Activated T-cell treated with anti-CD3 and anti-CD28 coated beads for 48 hours (primary cell): ENCODE measurements around the gene WNT2.
"Not testable (repeated sequence)": the region's sequence is repeated elsewhere in the genome, so short reads cannot be mapped to it uniquely, and the experiment has no call there.

Experiments
- DNase-seq: peaks from one replicate; pipeline ENCODE4 v3.0.0-alpha.2; 2020; ENCODE audit warnings: low read depth

The WNT2 gene

DNA sequence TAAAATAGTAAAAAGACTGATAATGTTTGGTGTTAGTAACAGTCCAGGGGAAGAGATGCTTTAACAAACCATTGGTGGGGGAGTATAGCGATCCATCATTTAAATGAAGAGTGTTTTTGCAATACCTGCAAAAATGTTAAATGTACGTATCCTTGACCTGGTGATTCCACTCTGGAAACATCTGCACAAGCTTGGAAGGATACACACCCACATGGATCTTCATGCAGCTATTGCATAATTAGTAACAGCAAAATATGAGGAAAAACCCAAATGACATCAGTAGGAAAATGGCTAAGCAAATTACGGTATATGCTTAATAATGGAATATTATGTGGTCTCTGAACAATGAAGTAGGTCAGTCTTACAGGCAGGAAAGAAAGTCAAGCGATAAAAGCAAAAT lies 20.5 kb downstream of the WNT2 start:
- DNase-seq, result no peak

DNA sequence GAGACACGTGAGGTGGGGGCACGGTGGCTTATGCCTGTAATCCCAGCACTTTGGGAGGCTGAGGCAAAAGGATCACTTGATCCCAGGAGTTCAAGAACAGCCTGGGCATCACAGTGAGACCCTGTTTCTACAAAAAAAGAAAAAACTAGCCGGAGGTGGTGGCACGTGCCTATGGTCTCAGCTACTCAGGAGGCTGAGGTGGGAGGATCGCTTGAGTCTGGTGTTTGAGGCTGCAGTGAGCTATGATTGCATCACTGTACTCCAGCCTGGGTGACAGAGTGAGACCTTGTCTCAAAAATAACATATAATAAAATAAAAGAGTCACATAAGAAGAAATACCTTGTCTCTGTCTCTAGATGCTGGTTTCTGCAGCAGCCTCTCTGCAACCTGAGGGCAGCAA lies 22.4 kb downstream of the WNT2 start:
- not testable (repeated sequence) for DNase-seq

DNA sequence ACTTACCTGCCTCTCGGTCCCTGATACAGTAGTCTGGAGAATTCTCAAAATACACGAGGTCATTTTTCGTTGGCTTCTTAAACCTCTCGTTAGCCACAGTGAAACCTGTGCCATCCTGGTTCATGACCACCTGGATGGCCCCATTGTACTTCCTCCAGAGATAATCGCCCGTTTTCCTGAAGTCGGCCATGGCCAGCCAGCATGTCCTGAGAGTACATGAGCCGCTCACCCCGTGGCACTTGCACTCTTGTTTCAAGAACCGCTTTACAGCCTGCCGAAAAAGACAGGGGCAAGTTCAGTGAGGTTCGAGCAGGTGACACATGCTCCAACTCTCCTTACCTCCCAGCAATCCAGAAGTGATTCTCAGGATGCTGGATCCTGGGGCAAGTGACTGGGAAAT lies 25.3 kb downstream of the WNT2 start:
- no peak for DNase-seq

DNA sequence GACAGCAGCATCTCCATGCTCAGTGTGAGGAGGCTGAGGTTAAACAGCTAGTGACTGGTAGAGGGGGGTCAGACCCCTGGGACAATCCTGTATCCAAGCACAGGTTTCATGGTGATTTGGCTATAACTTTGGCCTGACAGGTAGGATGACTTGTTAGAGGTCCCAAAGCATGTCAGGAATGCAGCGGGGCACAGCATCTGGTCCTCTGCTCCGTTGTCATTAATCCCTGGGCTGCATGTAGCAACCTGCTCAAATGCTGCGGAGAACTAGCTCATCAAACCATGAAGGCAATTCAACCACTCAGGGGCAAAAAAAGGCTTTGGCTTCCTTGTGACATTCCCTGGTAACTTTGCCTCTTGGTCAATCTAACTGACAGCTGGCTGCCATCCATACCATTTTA lies 26.8 kb downstream of the WNT2 start:
- DNase-seq, result no peak

DNA sequence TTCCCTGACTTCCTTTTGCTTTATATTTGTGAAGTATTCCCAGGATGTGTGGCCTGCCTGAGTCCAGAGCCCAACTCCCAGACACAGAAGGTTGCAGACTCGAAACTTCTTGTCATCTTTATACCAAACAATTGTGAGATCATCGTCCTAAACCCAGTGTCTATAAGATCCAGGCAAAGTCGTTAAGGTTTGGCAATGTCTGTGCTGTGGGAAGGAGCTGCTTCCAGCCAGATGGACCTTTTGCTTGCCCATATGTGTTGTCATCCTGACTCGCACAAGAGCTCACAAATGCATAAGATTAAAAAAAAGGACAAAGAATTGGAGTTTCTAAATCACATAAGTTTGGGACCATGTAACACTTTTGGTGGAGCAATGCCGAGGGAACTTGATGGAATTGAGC lies 37.0 kb downstream of the WNT2 start:
- DNase-seq, result no peak

DNA sequence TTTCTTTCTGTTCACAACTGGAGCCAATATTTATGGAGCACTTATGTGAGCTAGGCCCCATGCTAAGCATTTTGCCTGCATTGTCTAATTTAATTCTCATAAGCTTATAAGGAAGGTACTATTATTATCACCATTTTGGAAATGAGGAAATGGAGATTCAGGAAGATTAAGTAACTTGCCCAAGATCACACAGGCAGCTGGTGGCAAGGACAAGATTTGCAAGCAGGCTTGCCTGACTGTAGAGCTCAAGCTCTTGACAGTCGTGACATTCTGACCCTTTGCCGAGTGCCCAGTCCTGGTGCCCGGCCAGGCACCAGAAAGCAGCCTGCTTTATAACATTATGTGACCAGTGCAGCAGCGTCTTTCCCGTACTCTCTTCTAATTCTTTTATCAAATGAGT lies 38.2 kb downstream of the WNT2 start:
- DNase-seq, result no peak

DNA sequence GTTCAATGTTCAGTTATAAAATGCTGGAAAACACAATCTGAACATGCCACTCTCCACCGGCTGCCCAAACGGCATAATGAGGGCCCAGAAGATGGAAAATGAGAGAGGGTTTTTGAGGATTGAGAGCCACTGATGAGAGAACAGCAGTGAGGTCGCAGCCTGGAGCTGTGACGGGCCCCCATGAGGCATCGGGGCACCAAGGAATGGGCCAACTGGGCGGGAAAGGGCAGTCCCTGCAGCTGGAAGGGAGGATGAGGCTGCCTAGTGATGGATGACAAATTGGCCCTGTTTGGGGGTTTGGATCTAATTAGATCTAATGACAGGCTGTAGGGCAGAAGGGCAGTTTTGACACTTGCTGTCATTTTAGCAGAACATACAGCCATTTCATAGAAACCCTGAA lies 39.1 kb downstream of the WNT2 start:
- no peak for DNase-seq

DNA sequence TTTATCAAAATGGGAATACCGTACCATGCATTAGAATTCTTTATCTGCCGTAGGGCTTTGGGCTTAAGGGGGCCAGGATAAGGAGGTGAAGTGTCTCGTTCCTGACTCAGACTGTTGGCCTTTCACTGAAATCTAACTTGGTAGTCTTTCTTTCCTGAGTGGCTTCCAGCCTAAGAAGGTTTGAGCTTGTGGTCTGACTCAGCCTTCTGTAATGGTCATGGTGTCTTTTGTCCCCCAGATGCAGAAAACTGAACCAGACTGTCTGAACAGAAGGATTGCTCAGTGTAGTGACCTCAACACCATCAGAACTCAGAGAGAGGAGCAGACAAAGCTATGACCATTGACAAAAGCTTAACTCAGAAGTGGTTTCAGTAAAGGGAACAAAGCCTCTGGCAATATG lies 39.5 kb downstream of the WNT2 start:
- DNase-seq, result no peak

DNA sequence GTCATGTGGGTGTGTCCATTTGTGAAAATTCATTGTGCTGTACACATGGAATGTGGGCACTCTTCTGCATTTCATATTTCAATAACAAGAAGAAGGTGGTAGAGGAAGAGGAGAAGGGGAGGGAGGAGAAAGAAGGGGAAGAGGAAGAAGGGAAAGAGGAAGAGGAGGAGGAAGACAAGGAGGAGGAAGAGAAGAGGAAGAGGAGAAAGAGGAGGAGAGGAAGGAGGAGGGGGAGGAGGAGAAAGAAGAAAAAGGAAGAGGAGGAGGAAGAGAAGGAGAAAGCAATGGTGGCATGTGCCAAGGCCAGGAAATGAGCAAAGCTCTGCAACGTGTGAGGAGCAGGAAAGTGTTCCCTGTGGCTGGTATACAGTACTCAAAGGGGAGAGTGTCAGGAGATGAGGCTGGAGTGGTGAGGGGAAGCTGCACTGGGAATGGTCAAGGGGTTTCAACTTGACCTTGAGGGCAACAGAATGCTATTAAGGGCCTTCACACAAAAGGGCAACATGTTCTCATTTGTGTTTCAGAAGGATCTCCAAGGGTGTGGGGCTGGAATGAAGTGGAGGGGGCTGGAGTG lies 40.5 kb downstream of the WNT2 start:
- DNase-seq, result no peak

DNA sequence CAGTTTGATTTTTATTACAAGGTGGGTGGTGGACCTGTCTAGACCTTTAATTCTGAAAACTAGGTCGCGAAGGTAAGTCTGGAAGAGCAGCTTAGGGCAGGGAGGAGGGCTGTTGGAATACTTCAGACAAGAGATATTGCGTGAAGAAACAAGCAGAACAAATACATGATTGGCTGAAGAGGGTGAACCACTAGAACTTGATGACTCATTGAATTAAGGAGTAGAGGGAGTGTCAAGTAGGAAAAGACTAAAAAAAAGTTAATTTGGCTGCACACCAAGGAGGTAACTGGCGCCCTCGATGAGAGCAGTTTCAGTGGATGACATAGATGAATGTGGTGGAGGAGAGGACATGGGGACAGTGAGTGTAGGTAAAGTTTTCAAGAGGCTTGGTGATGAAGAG lies 41.3 kb downstream of the WNT2 start:
- no peak for DNase-seq

DNA sequence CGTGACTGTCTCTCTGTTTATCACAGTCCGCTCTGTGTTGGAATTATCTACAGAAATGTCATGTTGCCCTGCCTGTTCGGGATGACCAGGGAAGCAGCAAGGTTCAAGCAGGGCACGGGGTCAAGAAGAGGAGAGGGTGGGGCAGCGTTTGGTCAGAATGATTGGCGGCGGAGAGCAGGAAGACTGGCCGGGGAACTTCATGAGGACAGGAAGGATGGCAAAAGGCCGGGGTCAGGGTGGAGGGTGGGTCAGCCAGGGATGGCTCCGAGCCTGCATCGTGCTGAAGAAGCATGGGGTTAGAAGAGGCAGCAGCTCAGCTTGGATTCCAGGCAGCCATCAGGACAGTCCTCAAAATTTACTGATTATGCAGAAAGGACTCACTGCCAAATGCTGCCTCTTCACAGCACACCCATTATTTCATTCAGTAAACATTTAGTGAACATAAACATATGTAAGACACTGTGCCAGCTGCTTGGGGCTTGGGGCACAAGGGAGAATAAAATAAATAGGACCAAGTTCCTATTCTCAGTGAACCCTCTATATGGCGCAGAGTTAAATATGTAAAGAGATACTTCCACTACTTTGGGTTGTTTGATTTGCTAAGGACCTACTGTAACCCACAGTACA lies 42.8 kb downstream of the WNT2 start:
- no peak for DNase-seq

DNA sequence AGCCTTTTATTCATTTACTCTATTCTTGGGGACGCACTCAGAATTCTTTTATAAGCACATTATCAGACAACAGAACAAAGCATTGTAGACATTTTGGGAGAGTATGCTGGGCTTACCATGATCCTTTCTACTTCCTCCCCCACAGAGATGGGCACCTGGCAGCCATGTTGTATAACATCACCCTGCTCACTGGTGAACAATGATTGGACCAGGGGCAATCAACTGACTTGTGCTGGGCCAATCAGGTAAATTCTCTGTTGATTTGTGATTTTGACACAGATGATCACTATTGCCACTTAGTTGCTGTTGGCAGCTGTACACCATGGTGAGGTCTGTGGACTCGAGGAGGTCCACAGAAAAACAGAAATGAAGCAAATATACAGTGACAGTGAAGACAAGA lies 43.7 kb downstream of the WNT2 start:
- DNase-seq, result no peak

DNA sequence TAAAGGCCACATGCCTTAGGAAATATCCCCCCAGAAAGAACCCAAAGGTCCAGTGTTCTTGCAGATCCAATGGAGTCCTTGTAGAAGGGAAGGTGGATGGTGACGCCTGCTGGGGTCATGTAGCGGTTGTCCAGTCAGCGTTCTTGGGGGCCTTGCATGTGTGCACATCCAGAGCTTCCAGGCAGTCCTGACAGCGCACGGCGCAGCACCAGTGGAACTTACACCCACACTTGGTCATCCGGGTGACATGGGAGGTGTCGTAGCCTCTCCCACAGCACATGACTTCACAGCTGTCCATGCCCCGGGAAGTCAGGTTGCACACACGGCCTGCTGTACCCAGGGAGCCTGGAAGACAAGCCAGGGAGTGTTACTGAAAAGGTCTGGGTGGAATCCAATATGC lies 44.8 kb downstream of the WNT2 start:
- DNase-seq, result no peak

DNA sequence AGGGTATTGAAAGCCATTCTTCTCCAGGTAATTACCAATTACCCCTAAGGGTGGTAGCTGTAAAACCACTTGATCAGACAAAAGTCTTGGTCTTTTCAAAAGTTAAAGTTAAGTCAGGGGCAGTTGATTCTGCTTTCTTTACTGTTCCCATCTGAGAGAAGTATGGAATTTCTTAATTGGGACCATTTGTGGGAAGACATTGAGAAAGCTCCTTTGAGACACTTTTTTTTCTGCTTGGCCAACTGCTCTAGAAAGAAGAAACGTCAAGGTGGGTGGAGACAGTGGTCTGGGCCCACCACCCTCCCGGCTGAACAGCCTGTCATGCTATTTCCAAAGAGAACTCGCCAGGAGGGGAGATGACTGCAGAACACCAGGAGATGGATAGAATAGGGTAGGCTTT lies 45.3 kb downstream of the WNT2 start:
- DNase-seq, result no peak

DNA sequence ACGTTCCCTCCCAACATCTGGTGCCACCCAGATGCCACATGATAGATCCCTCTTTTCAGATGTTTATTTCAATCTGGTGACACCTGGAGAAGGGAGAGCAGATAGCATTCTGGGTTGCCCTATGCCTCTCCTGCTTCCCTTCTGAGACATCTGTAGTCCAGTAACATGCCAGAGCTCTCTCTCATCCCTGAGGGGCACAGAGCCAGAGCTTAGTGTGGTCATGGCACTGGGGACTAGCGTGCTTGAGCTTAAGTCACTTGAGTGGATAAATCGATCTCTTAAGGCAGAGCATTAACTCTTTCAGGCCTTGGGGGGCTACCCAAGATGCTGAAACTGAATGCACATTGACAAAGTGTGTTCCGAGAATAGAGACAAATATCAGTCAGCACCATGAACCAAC lies 47.9 kb downstream of the WNT2 start:
- no peak for DNase-seq

DNA sequence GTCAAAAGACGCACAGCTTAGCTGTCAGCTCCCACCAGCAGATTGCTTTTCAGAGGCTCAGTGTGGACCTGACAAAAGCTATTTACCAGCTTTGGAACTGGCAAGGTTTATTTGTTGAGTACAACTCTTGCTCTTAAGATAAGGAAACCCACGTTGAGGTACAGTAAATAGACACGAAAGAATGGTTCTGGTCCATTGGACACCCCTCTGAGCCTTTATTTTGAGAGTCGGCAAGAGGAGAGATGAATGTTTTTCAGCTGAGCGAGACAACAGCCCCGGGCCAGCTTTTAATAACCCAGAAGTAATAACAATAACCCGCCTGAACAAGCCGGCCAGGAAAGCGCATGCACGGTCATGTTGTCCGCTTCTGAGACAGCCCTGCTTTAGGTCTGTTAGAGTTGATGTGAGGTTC lies 49.0 kb downstream of the WNT2 start:
- no peak for DNase-seq

DNA sequence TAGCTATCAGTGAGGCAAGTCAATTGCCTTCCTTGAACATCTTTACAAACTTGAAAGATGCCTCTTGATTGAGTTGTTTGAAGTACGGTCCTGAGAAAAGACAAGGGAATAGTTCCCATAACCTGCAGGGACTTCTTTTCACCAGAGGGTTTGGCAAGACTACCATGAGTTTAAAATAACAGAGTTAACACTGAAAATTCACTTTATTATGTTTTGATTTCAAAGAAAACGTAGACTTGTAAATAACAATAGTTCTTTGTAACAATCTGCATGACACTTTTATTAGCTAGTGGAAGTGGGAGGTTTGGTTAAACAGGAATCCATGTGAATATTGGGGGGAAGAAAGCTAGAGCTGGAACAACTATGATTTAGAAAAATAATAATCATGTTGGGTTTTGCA lies 49.5 kb downstream of the WNT2 start:
- no peak for DNase-seq

DNA sequence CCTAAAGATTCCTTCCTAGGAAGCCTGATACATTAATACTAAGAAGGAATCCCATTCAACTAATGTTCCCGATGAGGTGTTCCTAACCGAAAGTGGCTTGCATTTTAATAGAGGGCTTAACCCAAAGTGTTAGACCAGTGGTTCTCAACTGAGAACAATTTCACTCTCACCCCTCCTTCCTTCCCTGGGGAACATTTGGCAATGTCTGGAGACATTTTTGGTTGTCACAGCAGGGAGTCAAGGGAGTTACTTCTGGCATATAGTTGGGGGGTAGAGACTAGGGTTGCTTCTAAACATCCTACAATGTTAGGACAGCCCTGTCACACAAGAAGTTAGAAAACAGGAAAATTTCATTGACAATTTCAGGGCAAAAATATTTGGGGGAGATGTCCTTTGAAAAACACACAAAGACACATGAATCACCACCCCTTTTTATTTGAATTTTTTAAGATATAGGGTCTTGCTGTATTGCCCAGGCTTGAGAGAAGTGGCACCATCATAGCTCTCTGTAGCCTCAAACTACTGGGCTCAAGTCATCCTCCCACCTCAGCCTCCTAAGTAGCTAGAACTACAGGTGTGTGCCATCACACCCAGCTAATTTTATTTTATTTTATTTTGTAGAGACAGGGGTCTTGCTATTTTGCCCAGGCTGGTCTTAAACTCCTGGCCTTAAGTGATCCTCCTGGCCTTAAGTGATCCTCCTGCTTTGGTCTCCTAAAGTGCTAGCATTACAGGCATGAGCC lies 50.7 kb downstream of the WNT2 start:
- no peak for DNase-seq

DNA sequence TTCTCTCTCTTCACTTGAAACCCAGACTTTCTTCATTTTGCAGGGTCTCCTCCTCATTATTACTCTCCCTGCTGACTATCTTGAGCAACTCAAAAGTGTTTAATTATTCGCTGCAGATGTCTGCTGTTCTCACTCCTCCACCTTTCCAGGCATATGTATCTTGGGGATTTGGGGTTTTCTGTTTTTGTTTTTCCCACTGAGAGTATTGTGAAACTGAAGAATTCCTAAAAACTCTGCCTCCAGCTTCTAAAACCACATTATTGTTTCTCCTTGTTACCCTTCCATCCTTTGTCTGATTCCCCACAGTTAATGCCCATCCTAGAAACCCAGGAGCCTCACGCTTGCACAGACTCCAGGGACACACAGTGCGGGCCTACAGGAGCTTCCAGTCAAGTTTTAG lies 51.3 kb downstream of the WNT2 start:
- no peak for DNase-seq

DNA sequence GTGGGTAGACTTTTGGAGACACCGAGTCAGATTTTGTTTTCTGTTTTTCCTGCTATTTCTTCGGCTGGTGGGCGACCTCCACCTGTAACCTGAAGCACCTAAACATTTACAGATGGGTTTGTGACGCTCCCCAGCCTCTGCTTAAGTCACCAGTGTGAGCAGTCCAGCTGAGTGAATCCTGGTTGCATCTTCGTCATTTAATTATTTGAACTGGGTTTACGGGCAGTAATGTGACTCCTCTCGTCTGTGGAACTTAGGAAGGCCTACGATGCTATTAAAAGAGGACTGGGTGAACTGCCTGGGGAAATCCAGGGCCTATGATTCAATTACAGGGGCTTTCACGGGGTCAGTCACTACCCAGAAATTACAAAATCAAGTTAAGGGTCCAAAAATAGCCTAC lies 52.5 kb downstream of the WNT2 start:
- no peak for DNase-seq

DNA sequence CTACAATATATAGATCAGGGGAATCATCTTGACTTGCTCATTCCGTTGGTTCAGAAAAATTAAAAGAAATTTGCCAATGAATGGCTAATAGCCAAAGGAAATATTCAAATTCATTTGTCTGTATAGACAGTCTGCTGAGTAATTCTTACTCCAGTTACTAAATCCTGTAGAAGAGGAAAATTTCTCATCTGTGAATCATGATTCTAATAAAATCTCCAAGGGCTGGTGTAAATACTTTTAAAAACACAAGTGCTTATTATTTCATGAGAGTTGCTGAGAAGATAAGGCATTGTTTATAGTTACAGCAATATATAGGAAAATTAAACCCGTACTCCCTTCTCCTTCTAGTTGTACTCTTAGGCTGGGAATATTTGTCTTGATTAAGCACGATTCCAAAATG lies 53.0 kb downstream of the WNT2 start:
- no peak for DNase-seq

DNA sequence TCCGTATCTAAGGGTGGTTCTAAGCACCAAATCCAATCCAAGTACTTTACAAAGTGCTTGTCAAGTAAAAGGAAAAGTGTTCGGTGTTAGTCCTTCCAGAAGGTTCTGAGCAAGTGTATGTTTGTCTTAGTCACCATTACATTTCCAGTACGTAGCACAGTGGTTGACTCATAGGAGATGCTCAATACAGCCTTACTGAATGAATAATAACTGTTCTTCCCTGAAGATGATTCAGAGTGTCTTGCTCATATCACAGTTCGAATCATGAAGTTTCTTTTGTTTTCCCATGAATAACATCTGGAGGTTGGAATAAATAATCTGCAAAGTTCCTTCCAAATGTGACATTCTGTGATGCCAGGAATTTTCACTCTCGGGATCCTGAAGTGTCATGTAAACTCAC lies 53.4 kb downstream of the WNT2 start:
- no peak for DNase-seq

DNA sequence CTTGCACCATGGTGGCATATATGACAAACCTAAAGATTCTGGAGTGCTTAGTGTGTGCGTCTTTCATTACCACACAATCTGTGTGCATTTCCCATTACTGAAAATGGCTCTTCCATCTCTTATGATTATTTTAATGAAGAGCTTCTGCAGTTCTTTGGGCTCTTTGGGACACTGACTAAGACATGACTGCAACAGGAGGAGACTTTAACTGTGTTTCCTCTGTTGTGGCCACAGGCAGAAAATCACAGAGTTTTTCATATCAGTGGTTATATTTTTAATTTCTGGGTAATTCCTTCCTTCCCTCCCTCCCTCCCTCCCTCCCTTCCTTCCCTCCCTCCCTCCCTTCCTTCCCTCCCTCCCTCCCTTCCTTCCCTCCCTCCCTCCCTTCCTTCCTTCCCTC lies 58.1 kb downstream of the WNT2 start:
- no peak for DNase-seq

DNA sequence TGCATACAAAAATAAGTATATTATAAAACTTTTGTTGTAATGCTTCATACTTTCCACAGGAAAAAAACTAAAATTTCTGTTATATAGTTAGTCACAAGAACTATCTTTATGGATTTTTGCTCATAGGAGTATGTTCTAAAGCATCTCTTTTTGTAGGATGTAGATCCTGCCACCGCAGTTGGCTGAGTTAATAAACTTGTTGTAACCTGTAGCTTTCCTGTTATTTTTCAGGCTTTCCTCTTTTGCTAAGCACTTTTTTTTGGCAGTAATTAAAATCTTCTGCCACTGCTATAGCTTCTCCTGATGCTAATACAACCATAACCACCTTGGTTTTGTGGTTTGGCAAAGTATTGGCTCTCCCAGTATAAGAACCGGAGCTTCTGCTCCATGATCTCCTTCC lies 60.3 kb downstream of the WNT2 start:
- no peak for DNase-seq
